ENCODE measurements around the gene AP2A2. TPM values are rescaled to one million over a fixed set of nuclear protein-coding genes. Genes with fewer than 3 reads are reported as not detected.

The AP2A2 gene
- total RNA-seq, 1 experiment from 2014 or later, result 39.4 TPM

DNA sequence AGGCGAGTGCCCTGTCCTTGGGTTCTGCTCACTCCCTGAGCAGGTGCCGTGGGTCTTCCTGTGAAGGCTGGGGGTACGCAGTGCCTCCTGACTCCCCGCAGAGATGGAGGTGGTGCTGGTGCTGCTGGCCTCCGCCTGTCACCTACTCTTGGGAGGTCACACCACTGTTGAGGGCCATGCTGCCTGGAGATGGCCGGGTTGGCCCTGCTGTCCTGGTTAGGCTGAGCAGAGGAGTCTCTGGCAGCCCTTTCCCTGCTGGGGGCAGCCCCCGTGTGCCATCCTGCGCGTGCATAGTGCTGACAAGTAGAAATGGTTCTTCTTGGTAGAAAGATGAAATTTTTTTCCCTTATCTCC lies 61.3 kb downstream of the AP2A2 start:
- Histone ChIP-seq H2AFZ (no peak overlapping the region), H3K36me3 (ENCODE audit: low read depth) (no peaks in the 10 kb centered on the region), H3K27ac (no peak overlapping the region), H3K4me2 (no peak overlapping the region), H3K4me3 (no peak overlapping the region), H3K9me3 (ENCODE audit: insufficient read depth, low read depth) (no peaks in the 10 kb centered on the region), H3K9me2 (ENCODE audit: insufficient read depth) (no peaks in the 10 kb centered on the region), H3F3A (ENCODE audit: insufficient read depth, low read depth) (no peaks in the 10 kb centered on the region), H3K4me1 (replicated peaks; ENCODE audit: insufficient read depth) (no peaks in the 10 kb centered on the region), H4K20me1 (ENCODE audit: insufficient read depth) (no peaks in the 10 kb centered on the region), H3K79me2 (ENCODE audit: low read depth) (no peaks in the 10 kb centered on the region), H3K27me3 (ENCODE audit: insufficient read depth, low read depth) (no peaks in the 10 kb centered on the region)
- ChIA-PET POLR2A (ENCODE audit: unreplicated experiment) (no interaction called here), CTCF (no interaction called here)
- TF ChIP-seq, protein P1, sequence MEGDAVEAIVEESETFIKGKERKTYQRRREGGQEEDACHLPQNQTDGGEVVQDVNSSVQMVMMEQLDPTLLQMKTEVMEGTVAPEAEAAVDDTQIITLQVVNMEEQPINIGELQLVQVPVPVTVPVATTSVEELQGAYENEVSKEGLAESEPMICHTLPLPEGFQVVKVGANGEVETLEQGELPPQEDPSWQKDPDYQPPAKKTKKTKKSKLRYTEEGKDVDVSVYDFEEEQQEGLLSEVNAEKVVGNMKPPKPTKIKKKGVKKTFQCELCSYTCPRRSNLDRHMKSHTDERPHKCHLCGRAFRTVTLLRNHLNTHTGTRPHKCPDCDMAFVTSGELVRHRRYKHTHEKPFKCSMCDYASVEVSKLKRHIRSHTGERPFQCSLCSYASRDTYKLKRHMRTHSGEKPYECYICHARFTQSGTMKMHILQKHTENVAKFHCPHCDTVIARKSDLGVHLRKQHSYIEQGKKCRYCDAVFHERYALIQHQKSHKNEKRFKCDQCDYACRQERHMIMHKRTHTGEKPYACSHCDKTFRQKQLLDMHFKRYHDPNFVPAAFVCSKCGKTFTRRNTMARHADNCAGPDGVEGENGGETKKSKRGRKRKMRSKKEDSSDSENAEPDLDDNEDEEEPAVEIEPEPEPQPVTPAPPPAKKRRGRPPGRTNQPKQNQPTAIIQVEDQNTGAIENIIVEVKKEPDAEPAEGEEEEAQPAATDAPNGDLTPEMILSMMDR (conservative IDR thresholded peaks at IDR 0.05), result no peak
- TF ChIP-seq EZH2 (IDR thresholded peaks at IDR 0.05; ENCODE audit: low read depth), result no peak
- DNase-seq, result no peak
- intact Hi-C loops (cut with micrococcal nuclease; ENCODE audit: unreplicated experiment), result no loop called here
- no TSS peak for BruUV-seq (replicated peaks)

DNA sequence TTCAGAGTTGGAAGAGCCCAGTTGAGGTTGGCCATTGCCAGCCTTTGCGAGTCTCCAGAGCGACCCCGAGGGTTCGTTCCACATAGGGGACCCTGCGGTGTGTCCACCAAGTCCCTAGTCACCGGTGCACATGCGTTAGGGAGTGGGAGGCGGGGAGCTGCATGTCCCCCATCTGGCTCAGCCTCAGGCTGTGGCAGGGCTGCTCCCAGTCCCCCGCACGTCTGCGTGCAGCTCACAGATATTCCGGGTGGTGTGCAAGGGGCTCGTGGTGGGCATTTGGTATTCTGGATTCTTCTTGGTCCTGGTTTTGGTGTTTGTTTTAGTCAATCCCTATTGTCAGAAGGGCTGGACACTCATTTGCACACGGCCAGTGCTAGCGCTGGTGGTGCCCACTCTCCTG lies 62.0 kb downstream of the AP2A2 start:
- no peaks in the 10 kb centered on the region for H3K9me3 ChIP-seq (ENCODE audit: insufficient read depth, low read depth)
- H3K79me2 ChIP-seq (ENCODE audit: low read depth), result no peaks in the 10 kb centered on the region
- CTCF ChIA-PET, result no interaction called here
- intact Hi-C loops (cut with micrococcal nuclease; ENCODE audit: unreplicated experiment), result no loop called here
- H3K36me3 ChIP-seq (ENCODE audit: low read depth), result no peaks in the 10 kb centered on the region
- H3K27me3 ChIP-seq (ENCODE audit: insufficient read depth, low read depth), result no peaks in the 10 kb centered on the region
- no TSS peak for BruUV-seq (replicated peaks)
- no peak overlapping the region for H3K4me2 ChIP-seq
- no peak for DNase-seq
- H2AFZ ChIP-seq, result no peak overlapping the region
- H3F3A ChIP-seq (ENCODE audit: insufficient read depth, low read depth), result no peaks in the 10 kb centered on the region
- TF ChIP-seq, protein P1 (conservative IDR thresholded peaks at IDR 0.05), result no peak
- H4K20me1 ChIP-seq (ENCODE audit: insufficient read depth), result no peaks in the 10 kb centered on the region
- POLR2A ChIA-PET (ENCODE audit: unreplicated experiment), result no interaction called here
- no peak overlapping the region for H3K27ac ChIP-seq
- H3K4me1 ChIP-seq (replicated peaks; ENCODE audit: insufficient read depth), result no peaks in the 10 kb centered on the region
- H3K9me2 ChIP-seq (ENCODE audit: insufficient read depth), result no peaks in the 10 kb centered on the region
- H3K4me3 ChIP-seq, result no peak overlapping the region

GRCh38 chr11:990101-990500 lies 64.4 kb downstream of the AP2A2 start:
- H4K20me1 ChIP-seq (ENCODE audit: insufficient read depth), result no peaks in the 10 kb centered on the region

More at GRCh38 chr11:990101-990500, 64.4 kb downstream of the AP2A2 start:
- peaks cover 2% of the 10 kb centered on the region; the same call in 1 of the 2 replicates for H3F3A ChIP-seq (ENCODE audit: insufficient read depth, low read depth)
- H3K9me2 ChIP-seq (ENCODE audit: insufficient read depth), result no peaks in the 10 kb centered on the region
- H3K9me3 ChIP-seq (ENCODE audit: insufficient read depth, low read depth), result no peaks in the 10 kb centered on the region
- H3K4me1 ChIP-seq (replicated peaks; ENCODE audit: insufficient read depth), result no peaks in the 10 kb centered on the region
- POLR2A ChIA-PET (ENCODE audit: unreplicated experiment), result no interaction called here
- H3K27ac ChIP-seq, result no peak overlapping the region
- H3K79me2 ChIP-seq (ENCODE audit: low read depth), result no peaks in the 10 kb centered on the region
- intact Hi-C loops (cut with micrococcal nuclease; ENCODE audit: unreplicated experiment), result no loop called here
- TF ChIP-seq, protein P1 (conservative IDR thresholded peaks at IDR 0.05), result no peak
- TF ChIP-seq EZH2 (IDR thresholded peaks at IDR 0.05; ENCODE audit: low read depth), result no peak
- CTCF ChIA-PET, result interaction anchor here (0.5 kb wide), 1 partner anchor 48 kb away, joined by 3 read pairs; no protein-coding TSS in a partner anchor
- H2AFZ ChIP-seq, result no peak overlapping the region
- H3K4me2 ChIP-seq, result no peak overlapping the region
- no peak for DNase-seq
- BruUV-seq (replicated peaks), result no TSS peak
- no peak overlapping the region for H3K4me3 ChIP-seq
- H3K27me3 ChIP-seq (ENCODE audit: insufficient read depth, low read depth), result no peaks in the 10 kb centered on the region
- H3K36me3 ChIP-seq (ENCODE audit: low read depth), result no peaks in the 10 kb centered on the region

Measured in PC-9 (cell line).